ENCODE data around the gene MCRIP1. TPM values are rescaled to one million over a fixed set of nuclear protein-coding genes. Genes with fewer than 3 reads are reported as not detected.

Gene MCRIP1
- total and polyA plus RNA-seq, 9 of the 15 experiments (the other 6 are each of a cell fraction or from before 2014, with no cell fraction given) = 0.39 to 35.8 (median 9.7) TPM

DNA sequence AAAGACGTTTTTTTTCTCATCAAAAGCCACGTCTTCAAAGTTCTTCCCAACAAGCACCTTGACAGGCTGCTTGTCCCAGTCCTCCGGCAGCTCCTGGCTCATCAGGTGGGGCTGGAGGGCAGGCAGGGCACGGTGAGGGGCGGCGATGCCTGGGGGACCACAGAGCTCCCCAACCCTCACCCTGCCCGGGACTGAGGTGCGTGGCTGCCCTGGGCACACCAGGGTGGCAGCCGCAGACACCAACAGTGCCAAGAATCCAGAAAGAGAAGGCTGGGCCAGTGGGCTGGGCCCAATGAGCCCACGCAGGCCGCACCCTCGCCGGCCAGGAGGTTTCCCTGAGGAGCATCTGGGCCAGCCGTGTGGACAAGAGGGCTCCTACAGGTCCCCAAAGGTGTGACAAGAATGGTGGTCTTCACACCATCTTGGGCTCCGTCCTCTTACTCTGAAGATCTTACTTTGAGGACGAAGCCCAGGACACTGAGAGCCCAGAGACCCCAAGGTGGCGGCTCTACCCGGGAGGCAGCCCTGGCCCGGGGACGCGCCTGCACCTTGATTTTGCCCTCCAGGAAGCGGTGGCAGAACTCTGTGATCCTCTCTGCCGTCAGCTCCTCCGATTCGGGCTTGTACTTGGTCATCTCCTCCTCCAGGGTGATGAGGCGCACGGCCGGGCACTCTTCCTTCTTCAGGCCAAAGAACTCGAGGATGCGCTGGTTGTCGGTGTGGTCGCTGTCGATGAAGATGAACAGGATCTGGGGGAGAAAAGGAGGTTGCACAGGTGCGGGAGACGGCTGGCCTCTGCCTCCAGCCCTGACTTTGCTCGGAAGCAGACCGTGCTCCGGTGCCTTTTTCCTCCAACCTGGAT lies 13.0 kb upstream of the MCRIP1 start:
- DNase-seq (ENCODE audit: extremely low read depth in 1 of 4, low spot score in 3 of 4) (no peak), FAIRE-seq (no peak), ATAC-seq (no peak)
- Histone ChIP-seq H4K20me1 (replicated peaks; ENCODE audit: control insufficient read depth, insufficient read depth, low read length) (peaks cover 13% of the 10 kb centered on the region), H3K9me3 (replicated peaks; ENCODE audit: control insufficient read depth, insufficient read depth, low read depth, low read length) (no peaks in the 10 kb centered on the region), H3K27me3 (ENCODE audit: control insufficient read depth in 2 of 2, insufficient read depth in 2 of 2, low read length in 2 of 2) (no peaks in the 10 kb centered on the region), H3K27ac (ENCODE audit: extremely low read depth, low read depth, low read length) (no peak overlapping the region), H3K9ac (ENCODE audit: insufficient read depth in 1 of 2, low read depth in 2 of 2, low read length in 2 of 2) (peak overlapping the region in 1 of 2 experiments; percentile 71; a peak in 1 of 4 replicates), H3K4me2 (ENCODE audit: insufficient read depth, low read length) (no peak overlapping the region), H2AFZ (ENCODE audit: low read depth, low read length) (no peak overlapping the region), H3K4me3 (no peak overlapping the region), H3K79me2 (ENCODE audit: control insufficient read depth, insufficient read depth, low read length) (no peaks in the 10 kb centered on the region), H3K4me1 (replicated peaks in 1 of 2; ENCODE audit: control insufficient read depth in 2 of 2, insufficient read depth in 2 of 2, low read length in 2 of 2) (peaks cover 0 to 35% of the 10 kb centered on the region in 2 experiments; a peak in 2 of 5 replicates), H3K9me1 (ENCODE audit: control insufficient read depth, insufficient read depth, low read length) (no peaks in the 10 kb centered on the region), H3K36me3 (ENCODE audit: control insufficient read depth, insufficient read depth, low read length) (peaks cover 76% of the 10 kb centered on the region; the same call in 2 of the 3 replicates)
- in situ Hi-C loops (cut with MboI) (no loop called here), intact Hi-C loops (cut with micrococcal nuclease) (no loop called here)
- ChIA-PET CTCF (ENCODE audit: low intra/inter-chr PET ratio) (no interaction called here), POLR2A (interaction anchor here (0.7 to 8.0 kb wide), 4 partner anchors 7 to 161 kb away, joined by 3 to 85 read pairs (median 4); partner anchors contain the start of gene MCRIP1)
- TF ChIP-seq SMAD2 (IDR thresholded peaks at IDR 0.05; ENCODE audit: low read depth, low read length) (no peak), STAG1 (CRISPR knock-in tag; IDR thresholded peaks at IDR 0.05; ENCODE audit: borderline replicate concordance) (no peak), SUPT5H (IDR thresholded peaks at IDR 0.05) (peak; percentile 5; the same call in 1 of the 2 replicates), POLR2G (IDR thresholded peaks at IDR 0.05; ENCODE audit: low read depth, low read length) (peak; percentile 61), RBM22 (IDR thresholded peaks at IDR 0.05; ENCODE audit: low read depth, low read length, poor library complexity, severe bottlenecking) (peak; percentile 66), RBFOX2 (IDR thresholded peaks at IDR 0.05; ENCODE audit: low read depth, low read length) (peak; percentile 62), POLR2B (IDR thresholded peaks at IDR 0.05; ENCODE audit: low read depth, partially characterized antibody) (peak; percentile 9)
- no TSS peak for BruUV-seq (replicated peaks)
- 93% methylated on average over 33 of the region's 38 CpGs for WGBS (ENCODE audit: insufficient coverage, low coverage, missing lambda C conversion rate)

All from K562 (cell line).